Mesendoderm (in vitro differentiated cells): Measurements from ENCODE around the gene DLG2.

Experiments used
- DNase-seq: peaks from one replicate; pipeline ENCODE4 v3.0.0; 2013
- H2AK5ac ChIP-seq: 2 replicates; pipeline ENCODE4 v1.6.1; 2013; ENCODE audit warnings: low read length, inconsistent platforms
- H2BK120ac ChIP-seq: 2 replicates; pipeline ENCODE4 v1.6.1; 2013; ENCODE audit warnings: low read depth, mild to moderate bottlenecking, low read length, moderate library complexity, mixed read lengths
- H2BK15ac ChIP-seq: replicated peaks from 2 replicates; pipeline ENCODE4 v1.6.1; 2013; ENCODE audit warnings: low read depth, mild to moderate bottlenecking, moderate library complexity
- H2BK5ac ChIP-seq: 2 replicates; pipeline ENCODE4 v1.6.1; 2013; ENCODE audit warnings: low read length, inconsistent platforms
- H3K18ac ChIP-seq: 2 replicates; pipeline ENCODE4 v1.6.1; 2013; ENCODE audit warnings: mild to moderate bottlenecking, low read length, mixed read lengths
- H3K23ac ChIP-seq: one replicate; pipeline ENCODE4 v1.6.1; 2013; ENCODE audit warnings: low read length
- H3K27ac ChIP-seq: 2 replicates; pipeline ENCODE4 v1.5.1; 2013; ENCODE audit warnings: low read depth, mild to moderate bottlenecking, inconsistent platforms, low read length, moderate library complexity
- H3K27me3 ChIP-seq: 2 replicates; pipeline ENCODE4 v1.6.1; 2013; ENCODE audit warnings: low read length, control low read depth, mild to moderate bottlenecking, inconsistent platforms; ENCODE audit not compliant: insufficient read depth, poor library complexity
- H3K36me3 ChIP-seq: 2 replicates; pipeline ENCODE4 v1.6.1; 2013; ENCODE audit warnings: low read length, inconsistent platforms; ENCODE audit not compliant: control insufficient read depth, insufficient read depth
- H3K4ac ChIP-seq: one replicate; pipeline ENCODE4 v1.6.1; 2013; ENCODE audit warnings: low read depth, mild to moderate bottlenecking, low read length, moderate library complexity
- H3K4me1 ChIP-seq: 2 replicates; pipeline ENCODE4 v1.6.1; 2013; ENCODE audit warnings: low read depth, low read length, inconsistent platforms; ENCODE audit not compliant: control insufficient read depth
- H3K4me2 ChIP-seq: 2 replicates; pipeline ENCODE4 v1.6.1; 2013; ENCODE audit warnings: low read length
- H3K4me3 ChIP-seq: 2 replicates; pipeline ENCODE4 v1.5.1; 2013; ENCODE audit warnings: mild to moderate bottlenecking, low read length
- H3K56ac ChIP-seq: one replicate; pipeline ENCODE4 v1.6.1; 2013; ENCODE audit warnings: low read length
- H3K79me1 ChIP-seq: 2 replicates; pipeline ENCODE4 v1.6.1; 2013; ENCODE audit warnings: low read length, inconsistent platforms
- H3K79me2 ChIP-seq: 2 replicates; pipeline ENCODE4 v1.6.1; 2013; ENCODE audit warnings: mild to moderate bottlenecking, low read length; ENCODE audit not compliant: control insufficient read depth, insufficient read depth
- H3K9ac ChIP-seq: 2 replicates; pipeline ENCODE4 v1.6.1; 2013; ENCODE audit warnings: low read length, inconsistent platforms
- H4K5ac ChIP-seq: one replicate; pipeline ENCODE4 v1.6.1; 2013; ENCODE audit warnings: low read length
- H4K8ac ChIP-seq: one replicate; pipeline ENCODE4 v1.6.1; 2013; ENCODE audit warnings: low read depth, mild to moderate bottlenecking, control low read depth, low read length, moderate library complexity
- WGBS: extraction: QIAGEN DNeasy Blood & Tissue Kit; methylation state at CpG from one replicate; pipeline ENCODE4 v1.1.7; 2013; ENCODE audit warnings: low lambda C conversion rate, missing lambda C conversion rate; ENCODE audit not compliant: insufficient coverage; ENCODE audit errors: extremely low coverage; 5-methylcytosine and 5-hydroxymethylcytosine counted together

The DLG2 gene

DNA sequence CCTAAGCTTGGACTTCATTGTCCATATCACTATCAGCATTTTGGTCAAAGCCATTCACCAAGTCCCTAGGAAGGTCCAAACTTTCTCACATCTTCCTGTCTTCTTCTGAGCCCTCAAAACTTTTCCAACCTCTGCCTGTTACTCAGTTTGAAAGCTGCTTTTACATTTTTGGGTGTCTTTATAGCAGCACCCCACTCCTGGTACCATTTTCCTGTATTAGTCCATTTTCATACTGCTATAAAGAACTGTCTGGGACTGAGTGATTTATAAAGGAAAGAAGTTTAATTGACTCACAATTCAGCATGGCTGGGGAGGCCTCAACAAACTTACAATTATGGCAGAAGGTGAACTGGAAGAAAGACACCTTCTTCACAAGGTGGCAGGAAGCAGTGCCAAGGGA, 1624.0 kb downstream of the DLG2 start:
- no peak overlapping the region for H2AK5ac ChIP-seq
- H4K8ac ChIP-seq = no peak overlapping the region
- H3K4me2 ChIP-seq = no peak overlapping the region
- H3K4ac ChIP-seq = no peak overlapping the region
- H2BK5ac ChIP-seq = no peak overlapping the region
- H3K79me2 ChIP-seq = no peaks in the 10 kb centered on the region
- no peak for DNase-seq
- no peak overlapping the region for H3K18ac ChIP-seq
- H3K23ac ChIP-seq = no peak overlapping the region
- no peak overlapping the region for H3K56ac ChIP-seq
- no peaks in the 10 kb centered on the region for H3K79me1 ChIP-seq
- H3K27ac ChIP-seq = no peak overlapping the region
- H3K9ac ChIP-seq = no peak overlapping the region
- no peak overlapping the region for H2BK120ac ChIP-seq
- no peak overlapping the region for H2BK15ac ChIP-seq
- no peak overlapping the region for H4K5ac ChIP-seq
- H3K36me3 ChIP-seq = no peaks in the 10 kb centered on the region
- H3K4me3 ChIP-seq = no peak overlapping the region
- no peaks in the 10 kb centered on the region for H3K4me1 ChIP-seq
- no peaks in the 10 kb centered on the region for H3K27me3 ChIP-seq

DNA sequence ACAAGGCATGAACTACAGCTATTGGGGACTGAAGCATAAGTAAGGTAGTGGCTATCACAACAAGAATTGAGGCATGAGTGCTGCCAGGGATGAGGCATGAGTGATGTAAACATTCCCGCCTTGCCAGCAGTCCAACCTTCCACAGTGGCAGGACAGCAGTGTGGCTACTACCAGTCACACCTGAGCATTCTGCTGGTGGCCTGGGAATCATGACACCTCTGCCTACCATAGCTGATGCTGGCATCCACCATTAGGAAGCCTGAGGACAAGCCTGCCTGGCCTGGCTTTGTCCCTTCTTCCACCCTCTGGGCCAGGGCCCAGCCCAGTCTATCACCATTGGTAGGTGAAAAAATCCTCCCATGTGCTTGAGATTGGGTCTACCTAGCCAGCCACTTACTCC, 1628.2 kb downstream of the DLG2 start:
- no peak overlapping the region for H2BK120ac ChIP-seq
- no peak overlapping the region for H3K9ac ChIP-seq
- no CpG with 5 or more reads among the region's 1 CpG for WGBS
- H2BK15ac ChIP-seq = no peak overlapping the region
- no peak overlapping the region for H2AK5ac ChIP-seq
- no peak overlapping the region for H4K5ac ChIP-seq
- no peaks in the 10 kb centered on the region for H3K27me3 ChIP-seq
- H3K4me1 ChIP-seq = no peaks in the 10 kb centered on the region
- H3K36me3 ChIP-seq = no peaks in the 10 kb centered on the region
- no peak overlapping the region for H3K4me3 ChIP-seq
- no peaks in the 10 kb centered on the region for H3K79me1 ChIP-seq
- H3K18ac ChIP-seq = no peak overlapping the region
- no peak for DNase-seq
- no peaks in the 10 kb centered on the region for H3K79me2 ChIP-seq
- H4K8ac ChIP-seq = no peak overlapping the region
- no peak overlapping the region for H3K4me2 ChIP-seq
- no peak overlapping the region for H3K56ac ChIP-seq
- no peak overlapping the region for H3K4ac ChIP-seq
- H2BK5ac ChIP-seq = no peak overlapping the region
- H3K27ac ChIP-seq = no peak overlapping the region
- no peak overlapping the region for H3K23ac ChIP-seq

DNA sequence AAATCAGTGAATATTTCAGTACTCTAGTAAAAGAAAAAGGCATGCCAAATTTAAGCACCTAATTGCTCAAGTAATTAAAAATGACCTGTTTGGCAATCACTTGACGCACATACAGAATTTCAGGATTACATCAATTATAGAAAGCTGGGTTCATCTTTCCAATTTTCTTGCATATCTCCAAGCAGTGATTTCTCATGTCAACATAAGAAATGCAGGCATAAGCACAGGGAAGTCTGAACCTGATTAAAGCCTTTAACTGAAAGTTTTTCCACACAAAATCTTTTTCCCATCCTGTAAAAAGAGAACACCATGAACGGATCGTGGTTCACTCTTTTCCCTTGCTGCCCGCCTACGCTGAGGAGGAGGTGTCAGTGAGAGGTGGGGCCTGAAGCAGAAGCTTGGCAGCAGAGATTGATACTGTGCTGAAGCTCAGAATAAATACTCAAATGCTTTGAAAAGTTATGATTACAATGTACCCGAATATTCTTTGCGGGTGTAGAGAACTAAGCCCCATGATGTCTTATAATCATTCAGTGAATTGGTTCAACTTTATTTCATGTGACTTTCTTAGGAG, 1636.9 kb downstream of the DLG2 start:
- Histone ChIP-seq H3K18ac (no peak overlapping the region), H3K4me1 (no peaks in the 10 kb centered on the region), H3K4me2 (no peak overlapping the region), H3K4me3 (no peak overlapping the region), H2BK5ac (no peak overlapping the region), H2BK120ac (no peak overlapping the region), H2BK15ac (no peak overlapping the region), H3K9ac (no peak overlapping the region), H3K4ac (no peak overlapping the region), H3K36me3 (no peaks in the 10 kb centered on the region), H3K79me1 (no peaks in the 10 kb centered on the region), H2AK5ac (no peak overlapping the region), H3K56ac (no peak overlapping the region), H3K27me3 (no peaks in the 10 kb centered on the region), H3K27ac (no peak overlapping the region), H4K5ac (no peak overlapping the region), H3K79me2 (no peaks in the 10 kb centered on the region), H3K23ac (no peak overlapping the region), H4K8ac (no peak overlapping the region)
- no peak for DNase-seq
- WGBS = no CpG with 5 or more reads among the region's 7 CpGs

GRCh38 chr11:83982825-83983224, 1644.3 kb downstream of the DLG2 start:
- H3K9ac ChIP-seq = no peak overlapping the region

DNA sequence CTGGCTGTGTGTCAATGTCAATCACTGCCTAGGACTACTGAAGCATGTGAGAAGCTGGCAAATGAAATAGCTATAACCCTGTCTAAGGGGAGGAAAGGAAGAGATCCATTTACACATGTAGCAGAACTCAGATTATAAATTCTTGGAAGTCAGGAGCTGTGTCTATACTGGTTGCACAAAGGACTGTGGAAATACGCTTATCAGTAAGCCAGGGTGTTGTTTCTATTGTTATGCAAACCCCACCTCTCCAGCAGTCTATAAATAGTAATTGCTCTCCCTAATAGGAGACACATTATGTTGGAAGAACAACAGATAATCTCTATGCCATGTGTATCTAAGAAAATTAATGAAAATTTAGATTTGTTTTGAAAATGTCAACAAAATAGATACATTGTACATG, 1647.6 kb downstream of the DLG2 start:
- H3K4me1 ChIP-seq = peaks cover 3% of the 10 kb centered on the region
- no peaks in the 10 kb centered on the region for H3K36me3 ChIP-seq
- no peak overlapping the region for H3K23ac ChIP-seq
- no peak overlapping the region for H4K8ac ChIP-seq
- H3K9ac ChIP-seq = no peak overlapping the region
- DNase-seq = peak; percentile 5
- H3K18ac ChIP-seq = no peak overlapping the region
- H2BK120ac ChIP-seq = no peak overlapping the region
- H3K79me2 ChIP-seq = no peaks in the 10 kb centered on the region
- no peak overlapping the region for H3K27ac ChIP-seq
- H3K27me3 ChIP-seq = no peaks in the 10 kb centered on the region
- H2AK5ac ChIP-seq = no peak overlapping the region
- H3K4me2 ChIP-seq = no peak overlapping the region
- no peak overlapping the region for H2BK5ac ChIP-seq
- H3K4me3 ChIP-seq = no peak overlapping the region
- H3K4ac ChIP-seq = no peak overlapping the region
- H4K5ac ChIP-seq = no peak overlapping the region
- H2BK15ac ChIP-seq = no peak overlapping the region
- no peak overlapping the region for H3K56ac ChIP-seq
- no peaks in the 10 kb centered on the region for H3K79me1 ChIP-seq
- WGBS = no CpG with 5 or more reads among the region's 1 CpG

More at GRCh38 chr11:83982825-83983224, 1644.3 kb downstream of the DLG2 start:
- H3K18ac ChIP-seq = no peak overlapping the region
- H3K4me1 ChIP-seq = peaks cover 3% of the 10 kb centered on the region
- H3K27ac ChIP-seq = no peak overlapping the region
- H2BK120ac ChIP-seq = no peak overlapping the region
- H2BK15ac ChIP-seq = no peak overlapping the region
- no CpG with 5 or more reads among the region's 4 CpGs for WGBS
- H3K4me3 ChIP-seq = no peak overlapping the region
- H2BK5ac ChIP-seq = no peak overlapping the region
- H3K79me2 ChIP-seq = no peaks in the 10 kb centered on the region
- no peak overlapping the region for H4K5ac ChIP-seq
- no peak overlapping the region for H2AK5ac ChIP-seq
- H4K8ac ChIP-seq = no peak overlapping the region
- H3K27me3 ChIP-seq = no peaks in the 10 kb centered on the region
- no peak overlapping the region for H3K4ac ChIP-seq
- no peak overlapping the region for H3K4me2 ChIP-seq
- no peak overlapping the region for H3K23ac ChIP-seq
- no peak for DNase-seq
- H3K36me3 ChIP-seq = no peaks in the 10 kb centered on the region
- no peaks in the 10 kb centered on the region for H3K79me1 ChIP-seq
- no peak overlapping the region for H3K56ac ChIP-seq

DNA sequence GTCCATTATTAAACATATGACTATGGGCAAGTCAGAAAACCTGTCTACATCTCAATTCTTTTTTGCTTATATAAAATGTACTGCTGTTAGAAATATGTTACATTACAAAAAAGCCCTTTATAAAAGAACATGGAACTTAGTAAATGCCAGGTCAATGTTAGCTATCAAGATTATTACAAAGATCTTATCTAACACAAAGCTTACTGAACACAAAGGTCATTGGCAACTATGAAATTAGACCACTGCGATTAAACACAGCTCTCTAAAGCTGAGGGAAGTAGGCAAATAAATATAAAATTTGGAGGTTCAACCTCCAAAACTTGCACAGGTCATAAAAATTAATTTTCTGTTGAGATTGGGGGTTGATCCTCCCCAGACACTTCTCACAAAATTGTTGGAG, 1648.2 kb downstream of the DLG2 start:
- Histone ChIP-seq H3K4me3 (no peak overlapping the region), H3K36me3 (no peaks in the 10 kb centered on the region), H3K4me2 (no peak overlapping the region), H4K8ac (no peak overlapping the region), H2BK15ac (no peak overlapping the region), H3K27ac (no peak overlapping the region), H3K9ac (no peak overlapping the region), H3K4ac (no peak overlapping the region), H3K56ac (no peak overlapping the region), H3K27me3 (no peaks in the 10 kb centered on the region), H2BK120ac (no peak overlapping the region), H2AK5ac (no peak overlapping the region), H4K5ac (no peak overlapping the region), H3K23ac (no peak overlapping the region), H2BK5ac (no peak overlapping the region), H3K79me2 (no peaks in the 10 kb centered on the region), H3K4me1 (peaks cover 3% of the 10 kb centered on the region), H3K18ac (no peak overlapping the region), H3K79me1 (no peaks in the 10 kb centered on the region)
- DNase-seq = no peak
- WGBS = no CpG with 5 or more reads among the region's 1 CpG
